ENCODE data around the gene RCAN2.

- TF ChIP-seq CTCF (IDR thresholded peaks at IDR 0.05) (no peak), POLR2A (IDR thresholded peaks at IDR 0.05) (no peak), EP300 (IDR thresholded peaks at IDR 0.05) (no peak), POLR2AphosphoS5 (IDR thresholded peaks at IDR 0.05) (no peak)
These were observed 9.1 kb upstream of the RCAN2 start for GRCh38 chr6:46500382-46500781.
